CD4-positive, alpha-beta T cell treated with Interleukin-12 subunit alpha and Interleukin-12 subunit beta, for 1 hour (primary cell): Measurements from ENCODE around the gene HNRNPUL1.
"Not testable (repeated sequence)": the region's sequence is repeated elsewhere in the genome, so short reads cannot be mapped to it uniquely, and the experiment has no call there.

Experiments
- DNase-seq: peaks from one replicate; pipeline ENCODE4 v3.0.0-alpha.2; 2020

HNRNPUL1 gene

GRCh38 chr19:41327576-41328156 is 63.5 kb downstream of the HNRNPUL1 start:
- DNase-seq = peak; percentile 89

GRCh38 chr19:41328157-41328841 is 64.1 kb downstream of the HNRNPUL1 start:
- DNase-seq = no peak

GRCh38 chr19:41328842-41329225 is 64.7 kb downstream of the HNRNPUL1 start:
- no peak for DNase-seq

- peak; percentile 42 for DNase-seq
Measured at GRCh38 chr19:41330481-41330880, 66.3 kb downstream of the HNRNPUL1 start.

- DNase-seq = no peak
Measured at GRCh38 chr19:41330946-41331678, 66.9 kb downstream of the HNRNPUL1 start.

GRCh38 chr19:41332000-41332399 is 67.8 kb downstream of the HNRNPUL1 start:
- DNase-seq = no peak

- no peak for DNase-seq
Measured at GRCh38 chr19:41332468-41332867, 68.3 kb downstream of the HNRNPUL1 start.

GRCh38 chr19:41334793-41335192 is 70.6 kb downstream of the HNRNPUL1 start:
- DNase-seq = no peak

- no peak for DNase-seq
Measured at GRCh38 chr19:41335467-41335866, 71.3 kb downstream of the HNRNPUL1 start.

- DNase-seq = no peak
Measured at GRCh38 chr19:41339936-41340335, 75.8 kb downstream of the HNRNPUL1 start.

- peak; percentile 44 for DNase-seq
Measured at GRCh38 chr19:41341669-41342490, 77.7 kb downstream of the HNRNPUL1 start.

GRCh38 chr19:41344162-41344561 is 80.0 kb downstream of the HNRNPUL1 start:
- DNase-seq = no peak

- DNase-seq = not testable (repeated sequence)
Measured at GRCh38 chr19:41346916-41347315, 82.7 kb downstream of the HNRNPUL1 start.

- DNase-seq = no peak
Measured at GRCh38 chr19:41350735-41351338, 86.7 kb downstream of the HNRNPUL1 start.

GRCh38 chr19:41351339-41352245 is 87.4 kb downstream of the HNRNPUL1 start:
- peak; percentile 89 for DNase-seq

- DNase-seq = no peak
Measured at GRCh38 chr19:41352279-41352608, 88.1 kb downstream of the HNRNPUL1 start.

GRCh38 chr19:41352609-41353465 is 88.7 kb downstream of the HNRNPUL1 start:
- peak; percentile 80 for DNase-seq

- DNase-seq = peak; percentile 97
Measured at GRCh38 chr19:41353466-41354342, 89.5 kb downstream of the HNRNPUL1 start, which contains the start of gene TGFB1. Gene TGFB1, minus strand, starts transcription at chr19:41353922. Its CDS starts 878 bp downstream, at chr19:41353044.

- no peak for DNase-seq
Measured at GRCh38 chr19:41354343-41354953, 90.3 kb downstream of the HNRNPUL1 start.
